Stimulated activated CD8-positive, alpha-beta memory T cell treated with anti-CD3 and anti-CD28 coated beads, Interleukin-15, amount 100 ng/mL, for 48 hours (primary cell): ENCODE results near the gene WFIKKN1.

Experiments used
- DNase-seq, 2 donors: peaks; one replicate each; pipeline ENCODE4 v3.0.0-alpha.2; 2020; ENCODE audit warnings: low read depth in 2 of 2

WFIKKN1 gene

DNA sequence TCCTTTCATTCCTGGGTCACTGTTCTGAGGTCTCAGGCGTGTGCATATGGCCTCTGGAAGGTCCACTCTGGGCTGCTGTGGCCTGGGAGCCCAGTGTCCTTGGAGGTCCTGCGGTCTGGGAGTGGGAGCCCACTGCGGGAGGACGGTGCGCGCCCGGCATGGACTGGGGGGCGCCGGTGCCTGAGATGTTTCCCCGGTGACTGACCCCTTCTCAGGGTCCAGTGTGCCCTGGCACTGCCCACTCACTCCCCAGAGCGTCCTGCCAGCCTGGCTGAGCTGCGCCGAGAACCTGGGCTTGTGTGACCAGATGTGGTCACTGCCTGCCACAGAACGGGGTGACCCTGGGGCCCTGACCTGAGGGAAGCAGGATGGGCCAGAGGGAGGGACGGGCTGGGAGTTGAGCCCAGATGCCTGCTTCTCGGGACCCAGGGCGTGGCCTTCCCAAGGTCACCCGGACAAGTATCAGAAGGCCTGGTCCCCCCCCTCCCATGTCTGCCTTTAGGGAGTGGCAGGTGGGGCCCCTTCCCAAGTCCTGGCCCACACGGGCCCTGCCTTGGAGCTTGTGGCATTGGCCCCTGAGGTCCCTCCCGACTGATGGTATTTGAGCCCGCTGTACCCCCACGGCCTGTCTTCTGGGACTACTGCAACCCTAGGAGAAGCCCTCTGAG is 43.6 kb downstream of the WFIKKN1 start:
- no peak for DNase-seq

- DNase-seq, result no peak
These were observed 44.4 kb downstream of the WFIKKN1 start, which contains the start of gene RHBDL1 for GRCh38 chr16:674968-675883. TSS of gene RHBDL1 (plus strand) at chr16:675671. CDS start at chr16:675791, 120 bp downstream.

- DNase-seq, result no peak
These were observed 45.2 kb downstream of the WFIKKN1 start for GRCh38 chr16:675884-676564.

GRCh38 chr16:676565-676902 is 45.7 kb downstream of the WFIKKN1 start:
- DNase-seq, result no peak

DNA sequence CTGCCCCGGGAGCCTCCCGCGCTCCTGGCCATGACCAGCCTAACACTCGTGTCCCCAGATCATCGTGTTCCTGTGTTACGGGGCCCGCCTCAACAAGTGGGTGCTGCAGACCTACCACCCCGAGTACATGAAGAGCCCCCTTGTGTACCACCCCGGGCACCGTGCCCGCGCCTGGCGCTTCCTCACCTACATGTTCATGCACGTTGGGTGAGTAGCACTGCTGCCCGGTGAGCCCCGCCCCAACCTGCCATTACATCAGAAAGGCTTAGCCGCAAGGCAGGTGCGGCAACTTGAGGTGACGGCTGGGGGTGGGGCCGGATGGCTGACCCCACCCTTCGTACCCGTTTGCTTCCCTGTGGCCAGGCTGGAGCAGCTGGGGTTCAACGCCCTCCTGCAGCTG is 46.1 kb downstream of the WFIKKN1 start:
- DNase-seq, result no peak

GRCh38 chr16:677316-678190 is 46.8 kb downstream of the WFIKKN1 start:
- DNase-seq, result no peak

DNA sequence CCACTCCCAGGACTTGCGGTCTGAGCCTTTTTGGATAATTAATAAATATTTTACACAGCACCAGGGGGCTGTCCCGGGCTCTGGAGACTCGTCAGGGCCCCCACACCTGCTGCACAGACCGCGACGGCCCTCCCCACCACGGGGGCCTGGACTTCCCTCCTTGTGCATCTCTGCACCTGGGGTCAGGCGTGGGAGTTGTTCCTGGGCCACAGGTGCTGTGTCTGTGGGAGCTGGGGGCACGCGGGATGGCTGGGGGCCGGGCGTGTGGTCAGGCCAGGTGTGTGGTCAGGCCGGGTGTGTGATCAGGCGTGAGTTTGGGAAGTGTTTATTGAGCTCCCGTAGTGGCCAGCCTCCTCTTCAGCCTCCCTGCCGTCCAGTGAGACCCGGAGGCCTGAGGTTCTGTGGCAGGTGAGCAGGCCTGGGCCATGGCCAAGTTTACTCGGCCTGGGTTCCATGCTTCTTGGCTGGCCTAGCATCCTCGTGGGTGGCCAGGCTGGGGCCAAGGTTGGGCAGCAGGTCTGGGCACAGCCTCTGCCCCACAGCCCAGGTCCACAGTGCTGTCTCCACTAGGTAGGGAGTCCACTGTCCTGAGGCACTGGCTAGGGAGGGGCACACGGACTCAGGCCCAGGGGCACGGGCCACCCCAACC is 47.5 kb downstream of the WFIKKN1 start:
- no peak for DNase-seq

DNA sequence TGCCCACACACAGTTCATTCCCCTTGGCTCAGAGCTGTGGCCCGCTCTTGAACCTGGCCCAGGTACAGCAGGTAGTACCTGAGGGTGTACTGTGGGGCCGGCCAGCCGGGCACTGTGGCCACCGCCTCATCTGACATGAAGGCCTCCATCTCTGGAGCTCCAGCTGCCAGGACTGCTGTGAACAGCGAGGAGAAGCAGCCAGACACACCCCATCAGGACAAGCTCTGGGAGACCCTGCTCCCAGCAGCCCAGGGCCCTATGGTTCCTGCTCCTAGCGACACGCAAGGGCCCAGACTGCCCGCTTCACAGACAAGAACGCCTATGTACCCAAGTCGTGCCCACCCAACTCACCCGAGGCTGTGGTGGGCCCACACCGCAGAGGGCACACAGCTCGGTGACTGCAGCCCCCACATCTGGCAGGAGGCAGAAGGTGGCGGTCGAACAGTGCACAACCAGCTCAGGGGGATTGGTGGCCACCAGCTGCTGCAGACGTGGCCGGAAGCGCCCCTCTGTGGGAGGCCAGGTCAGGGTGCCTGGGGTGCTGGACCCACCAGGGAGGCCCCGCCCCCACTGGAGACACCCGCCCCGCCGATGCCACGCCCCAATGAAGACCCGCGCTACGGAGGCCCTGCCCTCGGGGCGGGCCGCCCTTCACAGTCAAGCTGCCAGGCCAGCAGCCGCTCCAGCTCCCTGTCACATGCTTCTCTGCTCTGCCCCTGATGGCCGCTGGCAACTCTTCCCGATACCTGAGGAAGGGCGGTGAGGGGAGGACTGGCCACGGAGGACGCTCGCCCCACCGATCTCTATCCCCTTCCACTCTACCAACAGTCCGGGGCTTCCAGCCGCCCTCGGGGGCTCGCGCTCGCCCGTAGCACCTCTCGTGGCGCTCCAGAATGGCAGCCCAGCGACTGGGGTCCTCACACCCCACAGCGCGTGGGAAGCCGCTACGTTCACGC is 48.4 kb downstream of the WFIKKN1 start:
- peak; percentile 49 for DNase-seq

DNA sequence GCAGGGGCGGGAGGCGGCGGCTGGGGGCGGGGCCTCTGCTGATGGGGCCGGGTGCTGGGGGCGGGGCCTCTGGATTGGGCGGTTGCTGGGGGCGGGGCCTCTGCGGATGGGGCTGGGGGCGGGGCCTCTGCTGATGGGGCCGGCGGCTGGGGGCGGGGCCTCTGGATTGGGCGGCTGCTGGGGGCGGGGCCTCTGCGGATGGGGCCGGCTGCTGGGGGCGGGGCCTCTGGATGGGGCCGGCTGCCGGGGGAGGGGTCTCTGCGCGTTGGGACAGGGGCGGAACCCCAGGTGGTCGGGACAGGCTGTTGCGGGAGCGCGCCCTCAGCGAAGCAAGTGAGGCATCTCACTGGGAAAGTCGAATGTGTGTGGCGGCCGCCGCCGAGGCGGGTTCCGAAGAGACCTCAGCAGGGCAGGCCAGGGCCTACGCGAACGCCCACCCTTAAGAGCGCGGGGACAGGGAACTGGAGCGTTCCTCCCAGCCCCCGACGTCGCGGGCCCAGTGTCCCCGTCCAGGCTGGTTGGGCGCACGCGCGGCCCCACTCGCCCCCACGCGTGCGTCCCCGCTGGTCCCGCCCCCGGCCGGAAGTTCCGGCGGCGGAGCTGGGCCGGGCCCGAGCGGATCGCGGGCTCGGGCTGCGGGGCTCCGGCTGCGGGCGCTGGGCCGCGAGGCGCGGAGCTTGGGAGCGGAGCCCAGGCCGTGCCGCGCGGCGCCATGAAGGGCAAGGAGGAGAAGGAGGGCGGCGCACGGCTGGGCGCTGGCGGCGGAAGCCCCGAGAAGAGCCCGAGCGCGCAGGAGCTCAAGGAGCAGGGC is 49.2 kb downstream of the WFIKKN1 start, which contains the start of gene STUB1:
Gene STUB1, plus strand, starts transcription at position 597 of the 811 bp plus-strand sequence. Its CDS starts 116 bp downstream, at position 713.
- DNase-seq, result peak; percentile 79 to 86

GRCh38 chr16:680625-680945 is 49.8 kb downstream of the WFIKKN1 start:
- DNase-seq, result no peak

DNA sequence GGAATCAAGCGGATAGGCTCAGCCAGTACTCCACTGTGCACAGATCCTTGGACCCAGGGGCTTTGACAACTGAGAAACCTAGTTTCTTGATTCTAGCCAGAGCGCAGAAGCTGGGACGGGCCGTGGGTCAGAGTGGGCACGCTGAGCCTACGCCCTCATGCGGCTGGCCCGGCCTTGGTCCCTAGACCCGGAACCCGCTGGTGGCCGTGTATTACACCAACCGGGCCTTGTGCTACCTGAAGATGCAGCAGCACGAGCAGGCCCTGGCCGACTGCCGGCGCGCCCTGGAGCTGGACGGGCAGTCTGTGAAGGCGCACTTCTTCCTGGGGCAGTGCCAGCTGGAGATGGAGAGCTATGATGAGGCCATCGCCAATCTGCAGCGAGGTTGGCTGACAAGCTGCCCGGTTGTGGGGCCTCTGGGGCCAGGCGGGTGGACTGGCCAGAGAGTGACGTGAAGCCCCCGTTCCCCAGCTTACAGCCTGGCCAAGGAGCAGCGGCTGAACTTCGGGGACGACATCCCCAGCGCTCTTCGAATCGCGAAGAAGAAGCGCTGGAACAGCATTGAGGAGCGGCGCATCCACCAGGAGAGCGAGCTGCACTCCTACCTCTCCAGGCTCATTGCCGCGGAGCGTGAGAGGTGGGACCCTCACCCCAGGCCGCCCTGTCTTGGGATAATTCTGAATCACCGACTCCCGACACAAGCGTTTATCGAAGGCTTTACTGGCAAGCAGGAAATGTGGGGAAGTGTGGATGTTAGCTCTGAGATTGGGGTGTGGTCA is 50.4 kb downstream of the WFIKKN1 start:
- no peak for DNase-seq

GRCh38 chr16:681746-682427 is 51.1 kb downstream of the WFIKKN1 start:
- DNase-seq, result no peak

DNA sequence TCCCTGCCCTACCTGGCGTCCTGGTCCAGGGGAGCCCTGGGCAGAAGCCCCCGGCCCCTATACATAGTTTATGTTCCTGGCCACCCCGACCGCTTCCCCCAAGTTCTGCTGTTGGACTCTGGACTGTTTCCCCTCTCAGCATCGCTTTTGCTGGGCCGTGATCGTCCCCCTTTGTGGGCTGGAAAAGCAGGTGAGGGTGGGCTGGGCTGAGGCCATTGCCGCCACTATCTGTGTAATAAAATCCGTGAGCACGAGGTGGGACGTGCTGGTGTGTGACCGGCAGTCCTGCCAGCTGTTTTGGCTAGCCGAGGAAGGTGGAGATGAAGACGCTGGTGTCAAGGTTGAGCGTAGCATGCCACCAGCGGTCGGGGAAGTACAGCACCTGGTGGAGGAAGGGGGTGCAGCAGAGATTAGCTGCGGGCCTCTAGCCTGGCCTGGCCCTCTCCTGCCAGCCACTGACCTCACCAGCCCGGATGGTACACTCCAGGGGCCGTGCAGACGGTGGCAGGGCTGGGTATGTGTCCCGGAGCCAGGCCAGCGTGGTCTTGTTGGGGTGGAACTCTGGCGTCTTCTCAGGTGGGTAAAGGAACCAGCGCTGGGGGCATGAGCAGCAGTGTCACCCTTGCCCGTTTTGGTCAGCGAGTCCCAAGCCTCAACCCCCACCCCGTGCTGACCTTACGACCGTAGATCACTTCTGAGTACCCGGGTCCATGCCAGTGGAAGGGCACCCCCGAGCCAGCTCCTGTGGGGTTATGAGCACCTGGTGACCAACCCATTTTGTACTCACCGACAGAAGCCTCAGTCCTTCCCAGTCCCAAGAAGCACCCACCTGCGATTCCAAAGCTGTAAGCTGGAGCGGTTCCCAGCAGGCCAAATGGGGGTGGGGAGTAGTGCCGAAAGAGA is 52.0 kb downstream of the WFIKKN1 start:
- no peak for DNase-seq

- no peak for DNase-seq
These were observed 52.7 kb downstream of the WFIKKN1 start for GRCh38 chr16:683396-684070.
